Activated T-helper 2 cell treated with anti-CD3 and anti-CD28 coated beads, Interferon-gamma antibody, Interleukin-2, Interleukin-4, amounts not matched to agents 10 μg/mL and 5 μg/mL and 100 μg/mL, durations not matched to agents 14 hours and 24 hours and 36 hours (primary cell): ENCODE measurements around the gene CCDC146. TPM values are rescaled to one million over a fixed set of nuclear protein-coding genes. Genes with fewer than 3 reads are reported as not detected.
"Not testable (repeated sequence)": the region's sequence is repeated elsewhere in the genome, so short reads cannot be mapped to it uniquely, and the experiment has no call there.

Experiments used
- DNase-seq: peaks from one replicate; pipeline ENCODE4 v3.0.0; 2021; ENCODE audit warnings: low spot score
- H3K27ac Mint-ChIP-seq: one replicate; pipeline ENCODE4 v1.8.0; 2021; ENCODE audit warnings: mixed read lengths
- H3K27me3 Mint-ChIP-seq: one replicate; pipeline ENCODE4 v1.8.0; 2021; ENCODE audit warnings: low read depth, mixed read lengths
- H3K36me3 Mint-ChIP-seq: one replicate; pipeline ENCODE4 v1.8.0; 2021; ENCODE audit warnings: low read depth, mixed read lengths
- H3K4me1 Mint-ChIP-seq: one replicate; pipeline ENCODE4 v1.8.0; 2021; ENCODE audit warnings: low read depth, mixed read lengths
- H3K4me3 Mint-ChIP-seq: one replicate; pipeline ENCODE4 v1.8.0; 2021; ENCODE audit warnings: low read depth, mild to moderate bottlenecking, moderate library complexity, mixed read lengths
- H3K9me3 Mint-ChIP-seq: one replicate; pipeline ENCODE4 v1.8.0; 2021; ENCODE audit warnings: mixed read lengths
- intact Hi-C: fragments of 100-400 bp; cut with micrococcal nuclease; formaldehyde crosslinking; loops from one replicate; pipeline ENCODE4 v1.15.1; 2023
- total RNA-seq: library from RNA; stranded (reverse); gene quantifications from 2 replicates; pipeline ENCODE4 v1.2.3, GENCODE V29; 2022

Gene CCDC146
- total RNA-seq, 1 donor from 2014 or later: 2.9 TPM

GRCh38 chr7:77266291-77266794 is 143.9 kb downstream of the CCDC146 start:
- no peak overlapping the region for H3K4me3 Mint-ChIP-seq
- H3K4me1 Mint-ChIP-seq: peaks cover 26% of the 10 kb centered on the region
- intact Hi-C loops: loop anchor here (1.0 to 5.0 kb wide), 6 partner anchors 20 to 271 kb away; partner anchors contain the start of genes GSAP and PTPN12
- DNase-seq: no peak
- H3K9me3 Mint-ChIP-seq: no peaks in the 10 kb centered on the region
- peak overlapping the region; percentile 71 for H3K27ac Mint-ChIP-seq
- peaks cover 10% of the 10 kb centered on the region for H3K36me3 Mint-ChIP-seq
- peaks cover 3% of the 10 kb centered on the region for H3K27me3 Mint-ChIP-seq

GRCh38 chr7:77269360-77270093 is 147.1 kb downstream of the CCDC146 start:
- no peak for DNase-seq
- intact Hi-C loops: loop anchor here (5.0 kb wide), 2 partner anchors 148 to 268 kb away; partner anchors contain the start of genes GSAP and PTPN12
- H3K4me3 Mint-ChIP-seq: no peak overlapping the region
- H3K9me3 Mint-ChIP-seq: no peaks in the 10 kb centered on the region
- H3K4me1 Mint-ChIP-seq: peaks cover 26% of the 10 kb centered on the region
- peaks cover 14% of the 10 kb centered on the region for H3K36me3 Mint-ChIP-seq
- H3K27me3 Mint-ChIP-seq: peaks cover 3% of the 10 kb centered on the region
- no peak overlapping the region for H3K27ac Mint-ChIP-seq

- H3K4me1 Mint-ChIP-seq: peaks cover 26% of the 10 kb centered on the region
- intact Hi-C loops: no loop called here
Observed at GRCh38 chr7:77270094-77270480, 147.7 kb downstream of the CCDC146 start.

GRCh38 chr7:77271766-77272165 is 149.4 kb downstream of the CCDC146 start:
- H3K27ac Mint-ChIP-seq: no peak overlapping the region
- H3K27me3 Mint-ChIP-seq: peaks cover 5% of the 10 kb centered on the region
- H3K9me3 Mint-ChIP-seq: no peaks in the 10 kb centered on the region
- intact Hi-C loops: no loop called here
- no peak overlapping the region for H3K4me3 Mint-ChIP-seq
- DNase-seq: no peak
- peaks cover 15% of the 10 kb centered on the region for H3K36me3 Mint-ChIP-seq
- H3K4me1 Mint-ChIP-seq: peaks cover 17% of the 10 kb centered on the region

More at GRCh38 chr7:77270094-77270480, 147.7 kb downstream of the CCDC146 start:
- no peak for DNase-seq
- Mint-ChIP-seq H3K4me3 (no peak overlapping the region), H3K27me3 (peaks cover 3% of the 10 kb centered on the region), H3K9me3 (no peaks in the 10 kb centered on the region), H3K36me3 (peaks cover 15% of the 10 kb centered on the region), H3K27ac (no peak overlapping the region)

- H3K4me3 Mint-ChIP-seq, H3K4me1 Mint-ChIP-seq, H3K27me3 Mint-ChIP-seq, H3K27ac Mint-ChIP-seq, intact Hi-C loops, H3K9me3 Mint-ChIP-seq, H3K36me3 Mint-ChIP-seq, DNase-seq: not testable (repeated sequence)
Observed at GRCh38 chr7:77275663-77276062, 153.2 kb downstream of the CCDC146 start.

GRCh38 chr7:77276120-77276519 is 153.7 kb downstream of the CCDC146 start:
- no peaks in the 10 kb centered on the region for H3K9me3 Mint-ChIP-seq
- H3K4me1 Mint-ChIP-seq: peaks cover 2% of the 10 kb centered on the region
- no peak overlapping the region for H3K4me3 Mint-ChIP-seq
- no peak for DNase-seq
- peaks cover 5% of the 10 kb centered on the region for H3K36me3 Mint-ChIP-seq
- no peak overlapping the region for H3K27ac Mint-ChIP-seq
- peaks cover 4% of the 10 kb centered on the region for H3K27me3 Mint-ChIP-seq
- intact Hi-C loops: no loop called here

GRCh38 chr7:77281780-77282478 is 159.5 kb downstream of the CCDC146 start:
- Mint-ChIP-seq H3K27ac (no peak overlapping the region), H3K9me3 (no peaks in the 10 kb centered on the region)
- intact Hi-C loops: no loop called here

GRCh38 chr7:77282897-77283296 is 160.5 kb downstream of the CCDC146 start:
- Mint-ChIP-seq H3K27me3 (no peaks in the 10 kb centered on the region), H3K4me3 (no peak overlapping the region), H3K27ac (no peak overlapping the region), H3K4me1 (no peaks in the 10 kb centered on the region), H3K36me3 (no peaks in the 10 kb centered on the region), H3K9me3 (peaks cover 2% of the 10 kb centered on the region)
- intact Hi-C loops: no loop called here
- DNase-seq: no peak

More at GRCh38 chr7:77281780-77282478, 159.5 kb downstream of the CCDC146 start:
- Mint-ChIP-seq H3K36me3 (no peaks in the 10 kb centered on the region), H3K27me3 (peaks cover 2% of the 10 kb centered on the region), H3K4me3 (no peak overlapping the region), H3K4me1 (no peaks in the 10 kb centered on the region)
- DNase-seq: no peak

GRCh38 chr7:77284005-77284404 is 161.6 kb downstream of the CCDC146 start:
- H3K27me3 Mint-ChIP-seq: no peaks in the 10 kb centered on the region
- peaks cover 4% of the 10 kb centered on the region for H3K9me3 Mint-ChIP-seq
- H3K4me3 Mint-ChIP-seq: no peak overlapping the region
- intact Hi-C loops: no loop called here
- DNase-seq: no peak
- no peaks in the 10 kb centered on the region for H3K36me3 Mint-ChIP-seq
- no peak overlapping the region for H3K27ac Mint-ChIP-seq
- no peaks in the 10 kb centered on the region for H3K4me1 Mint-ChIP-seq

GRCh38 chr7:77284616-77285015 is 162.2 kb downstream of the CCDC146 start:
- H3K4me1 Mint-ChIP-seq: no peaks in the 10 kb centered on the region
- no peak overlapping the region for H3K4me3 Mint-ChIP-seq
- H3K27ac Mint-ChIP-seq: no peak overlapping the region
- H3K9me3 Mint-ChIP-seq: peaks cover 4% of the 10 kb centered on the region
- DNase-seq: no peak
- intact Hi-C loops: no loop called here
- no peaks in the 10 kb centered on the region for H3K36me3 Mint-ChIP-seq
- no peaks in the 10 kb centered on the region for H3K27me3 Mint-ChIP-seq

GRCh38 chr7:77288676-77289320 is 166.4 kb downstream of the CCDC146 start:
- Mint-ChIP-seq H3K36me3 (no peaks in the 10 kb centered on the region), H3K4me3 (no peak overlapping the region), H3K27ac (no peak overlapping the region), H3K9me3 (peaks cover 4% of the 10 kb centered on the region), H3K4me1 (no peaks in the 10 kb centered on the region), H3K27me3 (no peaks in the 10 kb centered on the region)
- DNase-seq: no peak
- intact Hi-C loops: no loop called here

GRCh38 chr7:77289387-77289786 is 167.0 kb downstream of the CCDC146 start:
- H3K4me1 Mint-ChIP-seq: no peaks in the 10 kb centered on the region
- DNase-seq: no peak
- H3K36me3 Mint-ChIP-seq: no peaks in the 10 kb centered on the region
- intact Hi-C loops: no loop called here
- peaks cover 4% of the 10 kb centered on the region for H3K9me3 Mint-ChIP-seq
- no peak overlapping the region for H3K4me3 Mint-ChIP-seq
- no peak overlapping the region for H3K27ac Mint-ChIP-seq
- H3K27me3 Mint-ChIP-seq: no peaks in the 10 kb centered on the region
